ENCODE measurements around the gene ZNF605. TPM values are rescaled to one million over a fixed set of nuclear protein-coding genes. Genes with fewer than 3 reads are reported as not detected.

Gene ZNF605
- total RNA-seq, 1 experiment from 2014 or later = 20.6 TPM

DNA sequence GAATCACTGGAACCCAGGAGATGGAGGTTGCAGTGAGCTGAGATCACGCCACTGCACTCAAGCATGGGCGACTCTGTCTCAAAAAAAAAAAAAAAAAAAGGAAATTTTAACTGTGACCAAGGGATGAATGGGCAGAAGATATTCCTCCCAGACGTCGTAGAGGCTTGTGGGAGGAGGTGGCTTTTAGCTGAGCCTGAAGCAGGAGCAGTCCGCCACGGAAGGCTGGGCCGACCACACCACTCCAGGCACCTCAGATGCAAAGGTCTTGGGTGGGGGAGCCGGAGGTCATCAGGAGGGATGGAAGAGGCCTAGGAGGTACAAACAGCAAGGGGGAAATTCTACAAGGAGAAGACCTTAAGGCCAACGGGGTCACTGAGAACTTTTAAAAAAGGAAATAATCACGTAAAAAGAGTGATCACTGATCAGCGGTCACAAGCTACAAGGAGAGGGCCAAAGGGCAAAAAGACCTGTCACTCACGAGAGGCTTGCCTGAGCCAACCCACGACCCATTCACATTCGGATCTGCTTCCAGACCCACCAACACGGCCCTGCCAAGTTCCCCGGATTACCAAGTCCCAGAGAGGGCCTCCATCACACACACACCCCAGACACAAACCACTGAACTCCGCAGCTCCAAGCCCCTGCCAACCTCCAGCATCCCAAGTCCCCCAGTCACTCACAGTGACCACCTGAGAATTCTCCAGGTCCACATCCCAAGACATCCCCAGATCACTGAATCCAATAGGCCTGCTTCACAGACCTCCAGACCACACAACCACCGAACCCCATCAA is 3.5 kb downstream of the ZNF605 start:
- Histone ChIP-seq H3K27ac (ENCODE audit: low read length) (no peak overlapping the region), H3K4me3 (ENCODE audit: low read depth in 2 of 2, low read length in 2 of 2) (no peak overlapping the region), H3K36me3 (ENCODE audit: control insufficient read depth, insufficient read depth, low read length) (no peaks in the 10 kb centered on the region), H3K27me3 (ENCODE audit: control insufficient read depth, insufficient read depth, low read length) (no peaks in the 10 kb centered on the region), H3K4me1 (ENCODE audit: control insufficient read depth, insufficient read depth, low read length) (0 out of 2 replicates have a peak, but pooled peaks cover 6% of the 10 kb centered on the region), H3K9me3 (ENCODE audit: control insufficient read depth, insufficient read depth, low read depth, low read length) (peaks cover 52% of the 10 kb centered on the region; the same call in 1 of the 2 replicates)
- in situ Hi-C loops (cut with HindIII; ENCODE audit: low pct_unique_long_range_greater_than_20kb, low sequenced_read_pairs) = no loop called here
- no TSS peak for BruUV-seq (replicated peaks)
- TF ChIP-seq CTCF (IDR thresholded peaks at IDR 0.05) (no peak), POLR2AphosphoS5 (IDR thresholded peaks at IDR 0.05; ENCODE audit: low read depth, low read length) (no peak), TCF7L2 (IDR thresholded peaks at IDR 0.05; ENCODE audit: low read depth, low read length) (no peak), SIN3A (IDR thresholded peaks at IDR 0.05; ENCODE audit: borderline replicate concordance, insufficient read depth, low read depth, low read length) (no peak)
- TF ChIP-seq, protein P1, sequence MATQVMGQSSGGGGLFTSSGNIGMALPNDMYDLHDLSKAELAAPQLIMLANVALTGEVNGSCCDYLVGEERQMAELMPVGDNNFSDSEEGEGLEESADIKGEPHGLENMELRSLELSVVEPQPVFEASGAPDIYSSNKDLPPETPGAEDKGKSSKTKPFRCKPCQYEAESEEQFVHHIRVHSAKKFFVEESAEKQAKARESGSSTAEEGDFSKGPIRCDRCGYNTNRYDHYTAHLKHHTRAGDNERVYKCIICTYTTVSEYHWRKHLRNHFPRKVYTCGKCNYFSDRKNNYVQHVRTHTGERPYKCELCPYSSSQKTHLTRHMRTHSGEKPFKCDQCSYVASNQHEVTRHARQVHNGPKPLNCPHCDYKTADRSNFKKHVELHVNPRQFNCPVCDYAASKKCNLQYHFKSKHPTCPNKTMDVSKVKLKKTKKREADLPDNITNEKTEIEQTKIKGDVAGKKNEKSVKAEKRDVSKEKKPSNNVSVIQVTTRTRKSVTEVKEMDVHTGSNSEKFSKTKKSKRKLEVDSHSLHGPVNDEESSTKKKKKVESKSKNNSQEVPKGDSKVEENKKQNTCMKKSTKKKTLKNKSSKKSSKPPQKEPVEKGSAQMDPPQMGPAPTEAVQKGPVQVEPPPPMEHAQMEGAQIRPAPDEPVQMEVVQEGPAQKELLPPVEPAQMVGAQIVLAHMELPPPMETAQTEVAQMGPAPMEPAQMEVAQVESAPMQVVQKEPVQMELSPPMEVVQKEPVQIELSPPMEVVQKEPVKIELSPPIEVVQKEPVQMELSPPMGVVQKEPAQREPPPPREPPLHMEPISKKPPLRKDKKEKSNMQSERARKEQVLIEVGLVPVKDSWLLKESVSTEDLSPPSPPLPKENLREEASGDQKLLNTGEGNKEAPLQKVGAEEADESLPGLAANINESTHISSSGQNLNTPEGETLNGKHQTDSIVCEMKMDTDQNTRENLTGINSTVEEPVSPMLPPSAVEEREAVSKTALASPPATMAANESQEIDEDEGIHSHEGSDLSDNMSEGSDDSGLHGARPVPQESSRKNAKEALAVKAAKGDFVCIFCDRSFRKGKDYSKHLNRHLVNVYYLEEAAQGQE (IDR thresholded peaks at IDR 0.05; ENCODE audit: insufficient read depth in 1 of 2, low read depth in 2 of 2, low read length in 1 of 2) = no peak
- POLR2A ChIA-PET = no interaction called here
- CTCF ChIA-PET = no interaction called here
- ATAC-seq = no peak
- intact Hi-C loops (cut with micrococcal nuclease; ENCODE audit: unreplicated experiment) = no loop called here
- DNase-seq (ENCODE audit: low read depth, low spot score) = no peak

- BruUV-seq (replicated peaks) = no TSS peak
- Histone ChIP-seq H3K36me3 (ENCODE audit: control insufficient read depth, insufficient read depth, low read length) (no peaks in the 10 kb centered on the region), H3K9me3 (ENCODE audit: control insufficient read depth, insufficient read depth, low read depth, low read length) (peaks cover 52% of the 10 kb centered on the region; the same call in 1 of the 2 replicates), H3K27me3 (ENCODE audit: control insufficient read depth, insufficient read depth, low read length) (no peaks in the 10 kb centered on the region), H3K4me3 (ENCODE audit: low read depth in 2 of 2, low read length in 2 of 2) (no peak overlapping the region), H3K27ac (ENCODE audit: low read length) (no peak overlapping the region), H3K4me1 (ENCODE audit: control insufficient read depth, insufficient read depth, low read length) (0 out of 2 replicates have a peak, but pooled peaks cover 6% of the 10 kb centered on the region)
- TF ChIP-seq TCF7L2 (IDR thresholded peaks at IDR 0.05; ENCODE audit: low read depth, low read length) (no peak), POLR2AphosphoS5 (IDR thresholded peaks at IDR 0.05; ENCODE audit: low read depth, low read length) (no peak), SIN3A (IDR thresholded peaks at IDR 0.05; ENCODE audit: borderline replicate concordance, insufficient read depth, low read depth, low read length) (no peak)
- TF ChIP-seq, protein P1 (IDR thresholded peaks at IDR 0.05; ENCODE audit: insufficient read depth in 1 of 2, low read depth in 2 of 2, low read length in 1 of 2) = no peak
- ATAC-seq (no peak), DNase-seq (ENCODE audit: low read depth, low spot score) (no peak)
- in situ Hi-C loops (cut with HindIII; ENCODE audit: low pct_unique_long_range_greater_than_20kb, low sequenced_read_pairs) = no loop called here
- POLR2A ChIA-PET = no interaction called here
- intact Hi-C loops (cut with micrococcal nuclease; ENCODE audit: unreplicated experiment) = no loop called here
- CTCF ChIA-PET = no interaction called here
Measured at GRCh38 chr12:132951649-132952048, 4.5 kb downstream of the ZNF605 start.

Data from Panc1 (cell line).